NCI-H1105 (cell line): ENCODE data around the gene NEURL4.
"Not testable (repeated sequence)": the region's sequence is repeated elsewhere in the genome, so short reads cannot be mapped to it uniquely, and the experiment has no call there.

Experiments
- DNase-seq: peaks from one replicate; lab custom pipeline; 2025; lab: John Stamatoyannopoulos, UW

Gene NEURL4

DNA sequence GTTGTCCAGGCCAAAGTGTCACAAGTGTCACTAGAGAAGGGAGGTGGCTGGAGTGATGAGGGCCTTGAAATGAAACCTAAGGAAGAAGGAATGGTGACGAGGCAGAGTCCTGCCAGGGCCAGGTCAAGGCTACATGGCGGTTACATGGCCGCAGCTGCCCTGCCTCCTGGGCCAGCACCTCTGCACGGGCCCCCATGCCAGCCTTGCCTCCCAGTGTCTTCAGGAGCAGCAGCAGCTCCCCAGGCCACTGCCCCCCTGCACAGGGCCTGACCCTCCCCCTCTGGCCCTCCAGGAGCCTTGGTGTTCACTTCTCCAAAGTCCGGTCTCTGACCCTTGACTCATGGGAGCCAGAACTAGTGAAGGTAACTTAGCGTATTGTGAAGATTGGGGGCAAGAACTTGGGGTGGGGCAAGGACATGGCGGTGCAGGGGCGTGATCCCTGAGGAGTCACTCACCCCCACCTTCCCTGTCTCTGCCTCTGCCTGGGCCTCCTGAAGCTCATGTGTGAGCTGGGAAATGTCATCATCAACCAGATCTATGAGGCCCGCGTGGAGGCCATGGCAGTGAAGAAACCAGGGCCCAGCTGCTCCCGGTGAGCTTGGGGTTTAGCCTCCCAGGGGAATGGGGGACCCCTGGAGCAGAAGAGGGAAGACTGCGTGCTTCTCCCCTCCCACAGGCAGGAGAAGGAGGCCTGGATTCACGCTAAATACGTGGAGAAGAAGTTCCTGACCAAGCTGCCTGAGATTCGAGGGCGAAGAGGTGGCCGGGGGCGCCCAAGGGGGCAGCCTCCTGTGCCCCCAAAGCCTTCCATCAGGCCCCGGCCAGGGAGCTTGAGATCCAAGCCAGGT lies 18.7 kb upstream of the NEURL4 start:
- DNase-seq: no peak

DNA sequence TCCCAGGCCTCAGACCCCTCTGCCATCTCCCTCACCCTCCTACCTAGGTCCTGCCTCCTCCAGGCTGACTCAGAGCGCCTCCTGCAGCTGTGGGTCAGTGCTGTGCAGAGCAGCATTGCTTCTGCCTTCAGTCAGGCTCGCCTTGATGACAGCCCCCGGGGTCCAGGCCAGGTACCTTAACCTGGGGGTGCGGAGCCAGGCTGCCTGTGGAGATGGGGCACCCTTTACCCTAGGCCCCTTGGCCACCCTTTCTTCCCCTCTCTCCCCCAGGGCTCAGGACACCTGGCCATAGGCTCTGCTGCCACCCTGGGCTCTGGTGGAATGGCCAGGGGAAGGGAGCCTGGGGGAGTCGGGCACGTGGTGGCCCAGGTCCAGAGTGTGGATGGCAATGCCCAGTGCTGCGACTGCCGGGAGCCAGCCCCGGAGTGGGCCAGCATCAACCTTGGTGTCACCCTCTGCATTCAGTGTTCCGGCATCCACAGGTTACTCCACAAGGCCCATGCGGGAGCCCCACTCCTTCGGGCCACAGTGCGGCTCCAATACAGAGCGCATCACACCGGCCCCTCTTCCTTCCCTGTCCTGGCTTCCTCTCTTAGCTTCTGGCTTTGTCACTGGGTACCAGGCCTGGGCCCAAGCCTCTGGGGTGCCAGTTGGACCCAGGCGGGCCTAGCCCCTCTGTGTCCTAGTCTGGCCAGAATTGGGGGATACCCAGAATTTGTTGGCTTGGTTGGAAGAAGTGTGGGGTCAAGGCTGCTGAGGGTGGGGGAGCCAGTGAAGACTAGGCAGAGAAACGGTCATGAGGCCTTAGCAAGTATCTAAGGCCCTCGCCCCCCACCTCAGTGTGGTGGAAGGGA lies 17.9 kb upstream of the NEURL4 start:
- no peak for DNase-seq

DNA sequence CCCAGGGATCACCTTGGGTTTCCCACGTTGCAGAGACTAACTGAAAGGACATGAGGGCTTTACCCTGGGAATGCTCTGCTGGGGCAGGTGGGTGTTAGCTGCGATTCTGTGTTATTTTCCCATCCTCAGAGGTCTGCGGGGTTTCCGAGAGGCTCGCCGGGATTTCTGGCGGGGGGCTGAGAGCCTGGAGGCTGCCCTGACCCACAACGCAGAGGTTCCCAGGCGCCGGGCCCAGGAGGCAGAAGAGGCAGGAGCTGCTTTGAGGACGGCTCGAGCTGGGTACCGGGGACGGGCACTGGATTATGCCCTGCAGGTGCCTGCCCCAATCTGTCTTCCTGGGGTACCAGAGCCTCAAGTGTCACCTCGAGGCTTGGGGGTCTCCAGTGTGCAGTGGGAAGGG lies 14.1 kb upstream of the NEURL4 start:
- no peak for DNase-seq

DNA sequence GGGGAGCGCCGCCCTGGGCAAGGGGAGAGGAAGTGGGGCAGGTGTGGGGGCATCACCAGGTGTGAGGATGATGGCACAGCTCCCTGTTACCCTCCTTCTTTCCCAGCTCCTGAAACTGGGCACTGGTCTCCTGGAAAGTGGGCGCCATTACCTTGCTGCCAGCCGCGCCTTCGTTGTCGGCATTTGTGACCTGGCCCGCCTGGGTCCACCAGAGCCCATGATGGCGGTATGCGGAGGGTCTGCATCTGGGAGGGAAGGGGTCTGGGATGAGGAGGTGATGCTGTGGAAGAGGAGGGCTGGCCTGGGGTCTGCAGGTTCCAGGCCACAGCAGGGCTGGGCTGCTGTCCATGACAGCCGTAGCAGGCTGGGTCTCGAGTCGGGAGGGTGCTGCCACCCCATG lies 12.7 kb upstream of the NEURL4 start:
- DNase-seq: no peak

DNA sequence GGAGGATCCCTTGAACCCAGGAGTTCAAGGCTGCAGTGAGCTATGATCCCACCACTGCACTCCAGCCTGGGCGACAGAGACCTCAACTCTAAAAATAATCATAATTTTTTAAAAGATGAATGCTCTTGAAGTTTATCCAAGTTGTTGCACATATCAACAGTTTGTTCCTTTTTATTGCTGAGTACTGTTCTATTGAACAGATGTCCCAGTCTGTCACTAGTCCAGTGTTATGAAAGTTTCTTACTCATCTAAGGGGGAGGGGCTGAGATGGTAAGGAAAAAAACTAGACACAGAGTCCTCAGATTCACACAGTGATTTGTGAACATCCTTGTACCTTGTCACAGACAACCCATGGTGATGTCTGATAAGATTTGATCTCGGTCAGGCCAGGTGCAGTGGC lies 11.0 kb upstream of the NEURL4 start:
- no peak for DNase-seq

DNA sequence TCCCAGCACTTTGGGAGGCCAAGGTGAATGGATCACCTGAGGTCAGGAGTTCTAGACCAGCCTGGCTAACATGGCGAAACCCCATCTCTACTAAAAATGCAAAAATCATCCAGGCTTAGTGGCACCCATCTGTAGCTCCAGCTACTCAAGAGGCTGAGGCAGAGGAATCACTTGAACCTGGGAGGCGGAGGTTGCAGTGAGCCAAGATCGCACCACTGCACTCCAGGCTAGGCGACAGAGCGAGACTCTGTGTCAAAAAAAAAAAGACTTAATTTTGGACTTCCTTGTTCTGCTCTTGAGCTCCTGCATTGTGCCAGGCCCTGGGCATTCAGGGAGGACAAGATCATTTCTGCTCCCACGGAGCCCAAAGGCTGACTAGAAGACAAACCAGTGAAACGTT lies 8.5 kb upstream of the NEURL4 start:
- not testable (repeated sequence) for DNase-seq

DNA sequence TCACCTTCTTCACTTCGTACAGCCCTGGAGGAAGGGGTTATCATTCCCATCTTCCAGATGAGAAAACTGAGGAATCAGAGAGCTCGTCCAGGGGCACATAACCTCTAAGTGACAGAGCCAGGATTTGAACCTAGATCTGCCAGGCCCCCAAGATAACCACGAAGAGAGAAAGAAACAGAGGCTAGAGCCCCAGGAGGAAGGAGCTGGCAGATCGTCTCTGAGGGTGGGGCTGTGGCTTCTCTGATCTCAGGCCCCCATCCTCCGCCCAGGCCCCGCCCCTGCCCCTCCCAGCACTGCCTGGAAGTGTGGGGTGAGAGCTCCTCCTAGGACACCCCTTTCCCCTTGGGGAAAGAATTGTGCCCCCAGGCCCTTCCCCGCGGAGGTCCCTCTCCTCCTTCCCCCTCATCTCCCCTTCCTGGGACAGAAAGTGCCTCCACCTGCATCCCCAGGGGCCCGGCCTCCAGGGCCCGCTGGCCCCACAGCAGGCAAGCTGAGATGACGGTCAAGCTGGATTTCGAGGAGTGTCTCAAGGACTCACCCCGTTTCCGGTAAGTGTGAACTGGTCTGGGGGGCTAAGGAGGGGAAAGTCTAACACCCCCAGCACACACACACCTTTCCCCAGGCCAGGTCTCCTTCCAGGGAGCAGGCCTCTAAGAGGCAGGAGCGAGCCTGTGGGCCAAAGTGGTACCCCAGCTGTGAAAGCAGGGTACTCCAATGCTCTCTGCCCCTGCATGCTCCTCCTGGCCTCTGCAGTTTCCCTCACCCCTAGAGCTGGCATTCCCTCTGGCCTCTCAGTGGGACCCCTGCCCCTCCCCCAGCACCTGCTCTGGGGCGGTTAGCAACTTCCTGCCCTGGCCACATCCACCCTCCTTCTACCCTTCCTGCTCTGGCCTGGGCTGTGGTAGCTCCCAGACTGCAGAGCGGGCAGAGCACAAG lies 7.4 kb upstream of the NEURL4 start, which contains the start of gene ACAP1:
Gene ACAP1, plus strand, starts transcription at position 290 of the 936 bp plus-strand sequence. Its CDS starts 206 bp downstream, at position 496.
- no peak for DNase-seq

DNA sequence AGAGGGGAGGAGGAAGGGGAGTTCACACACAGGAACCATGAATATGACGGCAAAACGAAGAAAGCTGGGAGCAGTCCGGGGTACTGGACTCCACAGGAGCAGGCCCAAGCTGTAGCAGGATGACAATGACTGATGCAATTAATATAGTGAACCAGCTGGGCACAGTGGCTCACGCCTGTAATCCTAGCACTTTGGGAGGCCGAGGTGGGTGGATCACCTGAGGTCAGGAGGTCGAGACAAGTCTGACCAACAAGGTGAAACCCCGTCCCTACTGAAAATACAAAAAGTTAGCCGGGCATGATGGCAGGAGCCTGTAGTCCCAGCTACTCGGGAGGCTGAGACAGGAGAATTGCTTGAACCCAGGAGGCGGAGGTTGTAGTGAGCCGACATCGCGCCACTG lies 6.6 kb upstream of the NEURL4 start:
- DNase-seq: not testable (repeated sequence)

DNA sequence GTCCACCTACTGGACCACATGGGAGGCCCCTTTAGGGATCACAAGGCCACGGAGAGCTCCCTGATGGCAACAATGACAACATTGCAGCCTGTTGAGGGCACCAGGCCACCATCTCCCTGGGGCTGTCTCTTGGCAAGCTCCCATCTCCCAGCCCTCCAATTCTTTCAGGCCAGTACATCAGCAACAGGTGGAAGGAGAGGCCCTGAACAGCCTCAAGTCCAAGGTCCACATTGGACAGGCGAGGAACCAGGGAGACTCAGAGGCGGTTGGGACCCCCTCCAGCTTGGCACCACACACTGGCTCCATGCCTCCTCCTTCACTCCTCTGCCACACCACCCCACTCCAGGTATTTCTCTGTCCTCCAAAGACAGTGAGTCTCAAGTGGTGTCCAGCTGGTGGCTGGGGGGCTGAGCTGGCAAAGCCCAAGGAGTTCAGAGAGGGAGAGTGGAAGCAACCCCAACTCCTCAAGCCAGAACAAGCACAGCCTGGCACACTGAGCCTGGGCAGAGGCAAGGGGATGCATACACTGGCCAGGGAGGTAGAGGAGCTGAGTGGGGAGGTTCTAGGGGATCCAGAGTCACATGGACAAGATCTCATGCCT lies 5.9 kb upstream of the NEURL4 start:
- DNase-seq: no peak

DNA sequence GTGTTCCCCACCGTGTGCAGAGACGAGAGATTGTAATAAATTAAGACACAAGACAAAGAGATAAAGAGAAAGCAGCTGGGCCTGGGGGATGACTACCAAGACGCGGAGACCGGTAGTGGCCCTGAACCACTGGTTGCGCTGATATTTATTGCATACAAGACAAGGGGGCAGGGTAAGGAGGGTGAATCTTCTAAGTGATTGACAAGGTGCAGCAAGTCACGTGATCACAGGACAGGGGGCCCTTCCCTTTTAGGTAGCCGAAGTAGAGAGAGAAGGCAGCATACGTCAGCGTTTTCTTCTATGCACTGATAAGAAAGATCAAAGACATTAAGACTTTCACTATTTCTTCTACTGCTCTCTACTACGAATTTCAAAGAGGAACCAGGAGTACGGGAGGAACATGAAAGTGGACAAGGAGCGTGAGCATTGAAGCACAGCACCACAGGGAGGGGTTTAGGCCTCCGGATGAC lies 3.5 kb upstream of the NEURL4 start:
- not testable (repeated sequence) for DNase-seq

DNA sequence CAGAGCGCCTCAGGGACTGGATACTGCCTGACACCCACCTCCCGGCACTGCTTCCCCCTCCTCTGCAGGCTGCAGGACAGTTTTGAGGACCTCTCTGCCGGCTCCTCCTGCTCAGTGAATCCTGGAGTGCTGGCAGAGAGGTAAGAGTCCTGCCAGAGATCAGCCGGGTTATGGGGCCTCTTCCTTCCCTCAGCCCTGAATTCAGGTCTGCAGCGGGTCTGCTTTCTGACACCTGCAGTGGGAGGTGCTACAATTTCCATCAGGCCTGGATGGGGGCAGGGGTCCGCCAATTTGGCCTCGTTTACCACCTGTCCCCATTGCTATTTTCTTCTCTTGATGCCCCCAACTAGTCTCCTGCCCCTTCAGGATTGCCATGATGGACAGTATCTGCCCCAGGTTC lies 3.0 kb upstream of the NEURL4 start:
- no peak for DNase-seq

DNA sequence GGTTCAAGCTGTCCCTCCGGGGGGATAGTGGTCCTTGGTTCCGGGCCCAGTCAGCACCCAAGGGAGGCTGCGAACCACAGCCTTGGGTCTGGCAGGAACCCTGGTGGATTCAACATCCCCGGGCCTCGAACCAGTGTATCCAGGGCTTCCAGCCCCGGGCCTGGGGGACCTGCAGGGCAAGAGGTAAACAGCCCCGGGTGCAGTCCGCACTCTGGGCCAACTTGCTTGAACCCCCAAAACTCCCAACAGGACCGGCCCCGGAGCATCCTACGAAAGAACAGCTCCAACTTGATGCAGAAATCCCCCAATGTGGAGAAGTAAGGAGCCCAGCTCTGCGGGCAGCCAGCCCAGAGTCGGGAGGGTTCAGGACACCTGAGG lies 1.5 kb upstream of the NEURL4 start:
- no peak for DNase-seq

DNA sequence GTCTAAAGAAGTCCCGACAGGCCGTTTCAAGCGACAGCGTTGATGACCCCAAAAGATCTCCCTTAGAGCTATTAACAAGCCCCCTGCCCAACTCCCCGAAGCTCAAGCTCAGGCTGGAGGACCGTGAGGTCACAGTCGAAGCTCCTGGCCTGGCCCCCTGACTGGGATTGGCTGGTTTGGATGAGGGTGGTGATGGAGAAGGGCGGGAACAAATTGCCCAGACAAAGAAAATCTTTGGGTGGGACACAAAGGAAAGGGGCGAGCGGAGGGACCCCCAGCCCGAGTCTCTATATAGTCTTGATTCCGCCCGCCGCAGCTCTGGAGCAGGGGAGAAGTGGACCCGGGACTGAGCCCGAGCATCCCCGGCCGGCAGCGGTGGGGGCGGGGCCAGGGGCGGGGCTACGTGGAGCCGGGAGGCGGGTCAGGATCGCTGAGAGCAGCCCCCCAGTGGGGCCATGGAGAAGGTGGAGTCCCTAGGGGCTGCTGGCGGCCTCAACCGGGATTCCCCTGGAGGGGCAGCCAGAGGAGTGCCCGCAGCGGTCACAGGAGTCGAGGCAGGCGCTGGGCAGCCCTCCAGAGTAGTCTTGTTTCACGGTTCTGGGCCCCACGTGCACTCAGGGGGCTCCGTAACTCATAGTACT lies 982 bp upstream of the NEURL4 start:
- peak; percentile 81 for DNase-seq

DNA sequence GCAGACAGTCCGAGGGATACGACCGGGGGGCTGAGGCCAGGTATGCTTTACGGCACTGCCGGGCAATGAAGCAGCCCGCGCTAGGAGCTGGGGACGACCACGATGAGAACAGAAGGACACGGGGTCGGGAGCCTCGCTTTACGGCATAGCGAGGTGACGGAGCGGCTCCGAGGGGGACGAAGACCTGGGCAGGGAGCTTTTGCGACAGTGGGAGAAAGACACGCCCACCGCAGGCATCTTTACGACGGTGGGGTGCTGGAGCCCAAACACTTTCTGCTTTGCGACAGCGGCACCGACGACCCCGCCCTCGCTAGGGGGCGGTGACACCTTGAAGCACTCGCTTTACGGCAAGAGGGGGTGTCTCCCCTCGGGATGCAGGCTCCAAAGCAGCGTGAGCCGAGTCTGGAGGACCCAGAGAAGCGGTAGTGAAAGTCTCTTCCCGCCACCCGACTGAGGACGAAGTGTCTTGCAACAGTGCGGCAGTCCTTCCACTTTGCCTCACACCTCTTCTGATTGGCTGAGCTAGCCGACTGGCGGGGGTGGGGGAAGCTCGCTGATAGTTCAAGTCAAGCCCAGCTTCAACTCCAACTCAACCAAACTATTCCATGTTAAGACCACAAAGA lies 350 bp upstream of the NEURL4 start:
- DNase-seq: peak; percentile 100

DNA sequence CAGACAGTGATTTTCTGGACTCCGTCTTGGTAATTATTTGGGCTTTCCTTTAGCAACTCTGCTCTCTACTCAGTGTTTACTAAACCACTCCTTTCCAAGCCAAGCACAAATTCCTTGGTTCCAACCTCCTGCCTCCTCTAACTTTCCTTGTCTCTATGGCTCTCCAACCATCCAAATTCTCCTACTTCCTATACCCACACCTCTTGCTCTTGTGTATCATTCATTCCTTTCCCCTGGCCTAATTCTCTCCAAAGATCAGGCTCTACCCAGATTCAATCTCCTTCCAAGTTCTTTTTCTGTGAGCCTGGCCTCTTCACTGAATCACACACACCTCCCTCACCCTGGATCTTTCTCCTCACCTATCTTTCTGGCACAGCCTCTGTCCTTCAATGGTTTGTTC lies 1.1 kb downstream of the NEURL4 start:
- DNase-seq: no peak

DNA sequence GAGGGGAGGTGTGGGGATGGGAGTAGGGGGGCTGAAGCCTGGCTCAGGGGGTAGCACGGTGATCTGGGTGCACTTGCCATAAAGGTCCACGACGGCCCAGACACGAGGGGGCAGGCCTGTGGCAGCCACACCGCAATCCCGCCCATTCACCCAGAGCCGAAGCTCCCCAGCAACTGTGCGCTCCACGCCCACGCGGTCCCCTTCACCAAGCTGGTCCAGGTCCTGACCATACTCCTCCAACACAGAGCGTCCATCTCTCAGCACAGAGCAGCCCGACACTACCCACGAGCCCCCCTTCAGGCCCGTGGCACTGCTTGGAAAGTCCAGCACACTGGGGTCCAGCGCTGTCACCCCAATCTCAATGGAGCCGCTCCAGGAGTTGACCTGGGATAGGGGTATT lies 1.6 kb downstream of the NEURL4 start:
- no peak for DNase-seq

DNA sequence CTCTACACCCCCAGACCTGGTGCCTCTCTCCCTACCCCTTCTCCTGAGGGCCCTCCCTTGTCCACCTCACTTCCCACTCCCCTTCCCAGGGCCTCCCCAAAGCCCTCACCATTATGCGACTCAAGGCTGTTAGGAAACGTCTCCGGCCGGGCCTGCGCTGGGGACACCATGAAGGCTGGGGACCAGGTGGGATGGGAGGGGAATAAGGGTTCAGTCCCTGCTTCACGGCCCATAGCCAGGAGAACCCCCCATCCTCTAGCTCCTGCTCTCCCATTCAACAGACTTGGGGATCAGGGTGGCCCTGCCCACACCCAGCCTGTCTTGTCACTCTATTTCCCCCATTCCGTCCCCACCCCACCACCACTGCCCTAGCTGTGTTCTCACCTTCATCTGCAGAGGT lies 2.1 kb downstream of the NEURL4 start:
- no peak for DNase-seq

DNA sequence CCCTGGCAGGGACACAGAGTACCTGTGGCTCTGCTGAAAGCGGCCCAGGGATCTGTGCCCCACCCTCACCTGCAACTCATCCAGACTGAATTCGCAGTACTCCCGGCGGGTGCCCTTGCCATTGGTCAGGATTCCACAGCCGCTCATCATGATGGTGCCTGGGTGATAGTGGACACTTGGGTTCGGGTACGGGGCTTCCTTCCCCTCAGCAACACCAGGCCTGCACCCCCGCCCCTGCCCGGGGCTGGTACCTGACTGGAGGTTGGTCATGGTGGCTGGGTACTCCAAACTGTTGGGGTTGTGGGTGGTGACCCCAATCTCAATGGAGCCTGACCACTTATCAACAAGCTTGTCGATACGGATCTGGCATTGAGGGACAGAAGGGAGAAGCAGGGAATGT lies 2.9 kb downstream of the NEURL4 start:
- no peak for DNase-seq

DNA sequence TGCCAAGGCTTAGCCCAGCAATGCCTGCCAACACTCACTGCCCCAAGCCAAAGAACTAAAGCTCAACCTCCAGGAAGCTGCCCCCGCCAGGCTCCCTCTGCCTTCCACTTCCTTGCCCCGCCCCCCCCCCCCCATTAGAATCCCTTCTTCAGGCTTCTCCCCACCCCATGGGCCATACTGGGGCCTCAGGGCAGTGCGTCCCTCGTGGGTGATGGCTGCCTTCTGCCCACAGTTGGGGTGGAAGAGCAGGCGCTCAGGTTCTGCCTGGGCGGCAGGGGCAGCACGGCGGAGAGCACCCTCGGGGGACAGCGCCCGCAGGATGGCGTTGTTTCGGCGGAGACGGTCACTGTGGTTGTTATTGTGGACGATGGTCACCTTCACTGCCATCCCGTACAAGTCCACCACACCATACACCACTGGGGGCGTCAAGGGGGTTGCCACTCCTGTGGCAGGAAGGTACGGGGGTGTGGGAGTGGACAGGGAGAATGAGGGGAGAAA lies 4.1 kb downstream of the NEURL4 start:
- DNase-seq: no peak

DNA sequence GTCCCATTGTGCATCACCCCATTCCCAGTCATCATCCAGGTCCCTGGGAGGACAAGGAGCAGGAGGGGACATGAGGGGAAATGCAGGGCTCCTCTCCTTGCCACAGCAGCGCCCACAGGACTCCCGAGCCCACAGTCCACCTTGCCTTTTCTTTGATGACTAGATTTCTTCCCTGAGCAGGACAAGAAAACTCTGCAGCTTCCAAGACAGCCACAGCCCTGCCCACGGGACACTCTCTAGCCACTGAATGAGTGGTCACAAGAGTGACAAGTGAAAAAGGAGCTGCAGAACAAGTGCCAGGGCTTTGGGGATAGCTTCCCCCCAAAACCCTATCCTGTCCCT lies 4.7 kb downstream of the NEURL4 start:
- DNase-seq: no peak
